OCI-LY7 (cell line): ENCODE results near the gene SLC44A3.

Experiments used
- CTCF ChIP-seq: fragments of 200-600 bp; sonication (generic); conservative IDR thresholded peaks from 2 replicates; pipeline ENCODE4 v1.5.1; 2014; ENCODE audit warnings: mild to moderate bottlenecking, antibody characterized with exemption, low read length, moderate library complexity, mixed read lengths
- EZH2phosphoT487 ChIP-seq: fragments of 200-600 bp; sonication (generic); IDR thresholded peaks from 2 replicates; pipeline ENCODE4 v1.6.1; 2018; ENCODE audit warnings: low read depth, borderline replicate concordance, mild to moderate bottlenecking, mixed run types, antibody characterized with exemption, low read length, moderate library complexity, mixed read lengths

- TF ChIP-seq CTCF (no peak), EZH2phosphoT487 (no peak)
These were observed 105.5 kb downstream of the SLC44A3 start for GRCh38 chr1:94925561-94926125.
